OCI-LY3 (cell line): ENCODE results near the gene RNF181.

Experiments used
- CTCF ChIP-seq: fragments of 200-600, 300-600 bp; sonication (generic); IDR thresholded peaks from 2 replicates; pipeline ENCODE4 v1.5.1; 2014; ENCODE audit warnings: antibody characterized with exemption, low read length, low read depth
- EZH2phosphoT487 ChIP-seq: fragments of 200-600 bp; shearing (Covaris generic); IDR thresholded peaks from 2 replicates; pipeline ENCODE4 v1.6.1; 2018; ENCODE audit warnings: antibody characterized with exemption, mixed run types, low read depth

DNA sequence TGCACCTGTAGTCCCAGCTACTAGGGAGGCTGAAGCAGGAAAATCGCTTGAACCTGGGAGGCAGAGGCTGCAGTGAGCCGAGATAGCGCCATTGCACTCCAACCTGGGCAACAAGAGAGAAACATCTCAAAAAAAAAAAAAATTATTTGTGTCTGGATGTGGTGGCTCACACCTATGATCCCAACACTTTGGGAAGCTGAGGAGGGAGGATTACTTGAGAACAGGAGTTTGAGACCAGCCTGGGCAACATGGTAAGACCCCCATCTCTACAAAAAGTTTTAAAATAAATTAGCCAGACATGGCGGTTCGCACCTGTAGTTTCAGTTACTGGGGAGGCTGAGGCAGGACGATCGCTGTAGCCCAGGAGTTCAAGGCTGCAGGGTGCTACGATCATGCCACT lies 19.8 kb upstream of the RNF181 start:
- TF ChIP-seq CTCF (no peak), EZH2phosphoT487 (no peak)
